Kidney capillary endothelial cell (primary cell): ENCODE measurements around the gene OR56A4.
"Not testable (repeated sequence)": the region's sequence is repeated elsewhere in the genome, so short reads cannot be mapped to it uniquely, and the experiment has no call there.

Experiments
- DNase-seq: peaks from one replicate; pipeline ENCODE4 v3.0.0-alpha.2; 2018; ENCODE audit warnings: low spot score

The OR56A4 gene

GRCh38 chr11:5960704-5961320 lies 45.9 kb downstream of the OR56A4 start:
- DNase-seq: not testable (repeated sequence)

DNA sequence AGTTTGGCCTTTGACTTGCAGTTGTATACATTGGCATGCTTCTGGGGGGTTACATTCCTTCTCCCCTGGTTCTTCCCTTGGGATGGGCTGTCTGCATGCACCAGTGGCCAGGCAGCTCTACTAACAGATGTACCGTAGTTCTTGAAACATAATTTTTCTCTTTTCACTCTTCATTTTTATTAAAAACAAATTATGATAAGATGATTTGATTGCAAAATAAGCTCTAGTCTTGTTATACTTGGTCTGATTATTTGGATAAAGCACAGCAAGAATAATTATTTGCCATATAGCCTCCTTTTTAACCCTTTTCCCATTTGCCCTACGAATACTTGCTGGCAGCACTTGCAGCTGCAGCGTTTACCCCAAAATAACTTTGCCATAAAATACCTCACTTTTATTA lies 51.2 kb downstream of the OR56A4 start:
- no peak for DNase-seq
